DMS53 treated with DMSO at 0.1 percent for 48 hours (cell line): Measurements from ENCODE around the gene ZFR2.
"Not testable (repeated sequence)": the region's sequence is repeated elsewhere in the genome, so short reads cannot be mapped to it uniquely, and the experiment has no call there.

ENCODE experiments used
- DNase-seq: peaks from one replicate; lab custom pipeline; 2025; ENCODE audit not compliant: unreplicated experiment; lab: John Stamatoyannopoulos, UW

ZFR2 gene

GRCh38 chr19:3816566-3817218, 52.1 kb downstream of the ZFR2 start:
- no peak for DNase-seq

GRCh38 chr19:3816148-3816547, 52.7 kb downstream of the ZFR2 start:
- not testable (repeated sequence) for DNase-seq

GRCh38 chr19:3814648-3815047, 54.2 kb downstream of the ZFR2 start:
- no peak for DNase-seq

GRCh38 chr19:3813473-3814392, 55.1 kb downstream of the ZFR2 start:
- no peak for DNase-seq

GRCh38 chr19:3810708-3811355, 58.0 kb downstream of the ZFR2 start:
- DNase-seq = no peak

- no peak for DNase-seq
Observed at GRCh38 chr19:3809881-3810707, 58.7 kb downstream of the ZFR2 start.

GRCh38 chr19:3808420-3809143, 60.3 kb downstream of the ZFR2 start:
- DNase-seq = no peak

- no peak for DNase-seq
Observed at GRCh38 chr19:3807574-3808354, 61.1 kb downstream of the ZFR2 start.

- DNase-seq = no peak
Observed at GRCh38 chr19:3807131-3807480, 61.7 kb downstream of the ZFR2 start.

- no peak for DNase-seq
Observed at GRCh38 chr19:3805859-3806258, 63.0 kb downstream of the ZFR2 start.

- DNase-seq = no peak
Observed at GRCh38 chr19:3804429-3804828, 64.4 kb downstream of the ZFR2 start.

GRCh38 chr19:3803986-3804385, 64.9 kb downstream of the ZFR2 start:
- no peak for DNase-seq

- no peak for DNase-seq
Observed at GRCh38 chr19:3803114-3803888, 65.5 kb downstream of the ZFR2 start.

- DNase-seq = no peak
Observed at GRCh38 chr19:3801412-3802096, 67.3 kb downstream of the ZFR2 start.

GRCh38 chr19:3800996-3801395, 67.8 kb downstream of the ZFR2 start:
- DNase-seq = no peak

- DNase-seq = no peak
Observed at GRCh38 chr19:3798137-3798536, 70.7 kb downstream of the ZFR2 start.

- DNase-seq = no peak
Observed at GRCh38 chr19:3796358-3796757, 72.5 kb downstream of the ZFR2 start.

GRCh38 chr19:3793799-3794198, 75.0 kb downstream of the ZFR2 start:
- no peak for DNase-seq
